ENCODE data around the gene FAH.

DNA sequence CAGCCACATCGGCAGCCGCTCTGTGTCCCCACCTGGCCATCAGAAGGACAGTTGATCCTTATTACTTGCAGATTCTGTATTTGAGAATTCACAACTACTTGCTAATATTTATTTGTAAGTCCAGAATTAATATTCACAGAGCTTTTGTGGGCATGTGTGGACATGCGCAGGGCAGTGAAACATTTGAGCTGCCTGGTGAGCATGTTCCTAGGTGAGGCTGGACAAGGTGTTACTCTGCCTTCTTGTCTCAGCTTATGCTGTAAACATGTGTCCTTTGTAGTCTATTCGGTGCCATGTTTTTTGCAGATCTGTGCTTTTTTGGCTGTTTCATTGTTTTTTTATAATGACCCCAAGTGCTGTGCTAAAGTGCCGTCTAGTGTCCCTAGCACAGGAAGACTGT is 15.6 kb downstream of the FAH start:
- TF ChIP-seq CTCF (IDR thresholded peaks at IDR 0.05) (no peak), POLR2A (IDR thresholded peaks at IDR 0.05) (no peak), EP300 (IDR thresholded peaks at IDR 0.05) (no peak)

Measured in tibial nerve (tissue), 4 donors.